GM12878 (cell line): ENCODE data around the gene OTOG. TPM values are rescaled to one million over a fixed set of nuclear protein-coding genes. Genes with fewer than 3 reads are reported as not detected.

Source experiments
- ATAC-seq: fragments of 200-7000 bp; cut with Tn5 transposase; 3 replicates; pipeline ENCODE4 v1.9.1; 2020; ENCODE audit warnings: mild to moderate bottlenecking, moderate library complexity
- BruUV-seq: library from RNA; stranded (reverse); fragments of 400-500 nt; replicated peaks from 2 replicates; lab custom pipeline; 2021; lab: Mats Ljungman, UMichigan
- CTCF ChIA-PET: fragments of 300-600 bp; sonication (Branson Sonifier 250); formaldehyde crosslinking; extraction: SDS; loops from one replicate; lab custom pipeline; 2021; ENCODE audit warnings: inconsistent platforms; lab: Yijun Ruan, JAX
- POLR2A ChIA-PET: fragments of 350-600 bp; formaldehyde crosslinking; extraction: SDS; loops from one replicate; lab custom pipeline; 2021; ENCODE audit warnings: inconsistent platforms; lab: Charles Lee
- RAD21 ChIA-PET: fragments of 300-600 bp; sonication (Branson Sonifier 250); formaldehyde crosslinking; loops from one replicate; lab custom pipeline; 2023; ENCODE audit warnings: antibody characterized with exemption; ENCODE audit not compliant: unreplicated experiment; lab: Charles Lee
- SMC1A ChIA-PET: fragments of 300-600 bp; sonication (Branson Sonifier 250); formaldehyde crosslinking; loops from one replicate; lab custom pipeline; 2023; ENCODE audit not compliant: unreplicated experiment, uncharacterized antibody; lab: Charles Lee
- DNase-seq: peaks from one replicate; pipeline ENCODE4 v3.0.0-alpha.2; 2011; ENCODE audit warnings: low read depth, low spot score
- FAIRE-seq: peaks from 3 replicates; lab custom pipeline; 2011; peaks lifted over from hg19 to GRCh38; lab: Jason Lieb, UNC
- H2AFZ ChIP-seq: 2 replicates; pipeline ENCODE4 v1.6.0; 2011; ENCODE audit warnings: low read depth, low read length, control low read depth; ENCODE audit not compliant: control insufficient read depth
- H3K27ac ChIP-seq: 2 replicates; pipeline ENCODE4 v1.5.1; 2011; ENCODE audit warnings: control low read depth; ENCODE audit not compliant: control insufficient read depth, insufficient read depth
- H3K27me3 ChIP-seq, 2 experiments: replicated peaks in 1 of 2; 2 replicates each; pipeline versions ENCODE4 v1.6.0 to v1.6.1; 2011; ENCODE audit warnings: low read length in 1 of 2; ENCODE audit not compliant: control insufficient read depth in 2 of 2, insufficient read depth in 2 of 2
- H3K36me3 ChIP-seq, 2 experiments: 2 replicates each; pipeline ENCODE4 v1.5.1; 2011; ENCODE audit warnings: low read length in 1 of 2; ENCODE audit not compliant: control insufficient read depth in 2 of 2, insufficient read depth in 2 of 2
- H3K4me1 ChIP-seq: 2 replicates; pipeline ENCODE4 v1.6.1; 2011; ENCODE audit warnings: mild to moderate bottlenecking, low read length, moderate library complexity, mixed read lengths; ENCODE audit not compliant: control insufficient read depth, insufficient read depth
- H3K4me2 ChIP-seq: 2 replicates; pipeline ENCODE4 v1.6.0; 2011; ENCODE audit warnings: control low read depth; ENCODE audit not compliant: control insufficient read depth, insufficient read depth
- H3K4me3 ChIP-seq: fragments of 200-600 bp; sonication (generic); 2 replicates; pipeline ENCODE4 v1.5.1; 2016
- H3K79me2 ChIP-seq: 2 replicates; pipeline ENCODE4 v1.6.0; 2011; ENCODE audit warnings: low read length; ENCODE audit not compliant: control insufficient read depth, insufficient read depth
- H3K9ac ChIP-seq: 2 replicates; pipeline ENCODE4 v1.8.0; 2011; ENCODE audit warnings: low read length, control low read depth, mixed read lengths; ENCODE audit not compliant: control insufficient read depth, insufficient read depth
- H3K9me3 ChIP-seq: replicated peaks from 3 replicates; pipeline ENCODE4 v1.5.1; 2011; ENCODE audit warnings: mild to moderate bottlenecking, low read length; ENCODE audit not compliant: control insufficient read depth, insufficient read depth
- H4K20me1 ChIP-seq: 2 replicates; pipeline ENCODE4 v1.6.0; 2011; ENCODE audit not compliant: control insufficient read depth, insufficient read depth
- ATF3 ChIP-seq: IDR thresholded peaks from 2 replicates; pipeline ENCODE4 v1.6.1; 2011; ENCODE audit warnings: low read depth, mild to moderate bottlenecking, low read length, moderate library complexity, borderline replicate concordance; ENCODE audit errors: extremely low read depth
- CEBPB ChIP-seq, 2 experiments: fragments of 150-350 bp in 1 of 2; IDR thresholded peaks; 2 replicates each; pipeline ENCODE4 v1.6.1; 2012 to 2014; ENCODE audit warnings: low read depth in 2 of 2, low read length in 2 of 2, borderline replicate concordance in 1 of 2, inconsistent platforms in 1 of 2
- HDGF ChIP-seq: fragments of 450-650 bp; IDR thresholded peaks from 2 replicates; pipeline ENCODE4 v1.6.1; 2016; ENCODE audit warnings: antibody characterized with exemption
- KAT2A ChIP-seq: conservative IDR thresholded peaks from 2 replicates; pipeline ENCODE4 v1.6.1; 2011; ENCODE audit warnings: low read depth, low read length; ENCODE audit not compliant: control insufficient read depth
- NFIC ChIP-seq: IDR thresholded peaks from 2 replicates; pipeline ENCODE4 v1.6.1; 2012; ENCODE audit warnings: low read depth, mild to moderate bottlenecking, inconsistent platforms, low read length, moderate library complexity
- NRF1 ChIP-seq: conservative IDR thresholded peaks from 2 replicates; pipeline ENCODE4 v1.6.1; 2011; ENCODE audit warnings: mild to moderate bottlenecking, low read depth, low read length, improper control_type of control experiment
- PAX5 ChIP-seq: IDR thresholded peaks from 2 replicates; pipeline ENCODE4 v1.6.1; 2011; ENCODE audit warnings: low read depth, low read length, borderline replicate concordance
- PML ChIP-seq: IDR thresholded peaks from 2 replicates; pipeline ENCODE4 v1.6.1; 2012; ENCODE audit warnings: low read length, inconsistent platforms
- SMAD5 ChIP-seq: IDR thresholded peaks from 2 replicates; pipeline ENCODE4 v1.6.1; 2016; ENCODE audit warnings: antibody characterized with exemption, low read depth
- ZNF217 ChIP-seq: fragments of 450-650 bp; IDR thresholded peaks from 2 replicates; pipeline ENCODE4 v1.6.1; 2017; ENCODE audit warnings: antibody characterized with exemption, mild to moderate bottlenecking
- ZNF24 ChIP-seq: fragments of 450-650 bp; IDR thresholded peaks from 2 replicates; pipeline ENCODE4 v1.6.1; 2017; ENCODE audit warnings: antibody characterized with exemption, mild to moderate bottlenecking
- WGBS: methylation state at CpG from one replicate; pipeline ENCODE4 v1.1.6; 2016; ENCODE audit warnings: low lambda C conversion rate; ENCODE audit not compliant: insufficient replicate concordance, insufficient coverage; ENCODE audit errors: missing lambda C conversion rate; 5-methylcytosine and 5-hydroxymethylcytosine counted together
- in situ Hi-C: fragments of 300-500 bp; cut with MboI; formaldehyde crosslinking; loops from 9 replicates; pipeline ENCODE4 v1.14.3; 2018; ENCODE audit warnings: mixed read lengths
- intact Hi-C: fragments of 100-400 bp; cut with micrococcal nuclease; formaldehyde crosslinking; loops from one replicate; pipeline ENCODE4 v1.14.2; 2022; ENCODE audit not compliant: unreplicated experiment
- polyA plus RNA-seq, 11 experiments: library from polyadenylated mRNA; depleted of rRNA in 4 of 11; unstranded in 6 of 11; stranded (reverse) in 5 of 11; fragments of >200 nt; fragmentation: Nextera tagmentation in 4 of 11; fragmentation: Illumina TruSeq in 1 of 11; extraction: Ambion mirVana in 4 of 11; extraction: Trizol in 1 of 11; gene quantifications; 1 replicate in 1 of 11; 2 replicates in 10 of 11; pipeline versions ENCODE4 v1.2.1 to v1.2.3, GENCODE V29; 2011 to 2016; ENCODE audit warnings: inconsistent platforms in 2 of 11, missing spikeins in 2 of 11, low read depth in 1 of 11
- total RNA-seq, 4 experiments: library from RNA; depleted of rRNA in 3 of 4; stranded (reverse); fragments of >200 nt in 3 of 4; fragmentation: Illumina TruSeq in 1 of 4; extraction: Trizol in 1 of 4; gene quantifications; 2 replicates each; pipeline versions ENCODE4 v1.2.1 to v1.2.3, GENCODE V29; 2013 to 2021

OTOG gene
- total and polyA plus RNA-seq, 10 of the 15 experiments (the other 5 are each of a cell fraction or from before 2014, with no cell fraction given) = not detected

- TF ChIP-seq CEBPB (IDR thresholded peaks at IDR 0.05; ENCODE audit: borderline replicate concordance in 1 of 2, low read depth in 2 of 2, low read length in 2 of 2) (no peak), ZNF217 (no peak), PAX5 (no peak), HDGF (no peak), PML (no peak), NFIC (no peak), ATF3 (no peak), SMAD5 (no peak), NRF1 (no peak), ZNF24 (no peak)
- TF ChIP-seq, all 136 proteins: peak for 0
Measured at GRCh38 chr11:17512101-17512500, 35.0 kb upstream of the OTOG start (continued).

- intact Hi-C loops = no loop called here
- H2AFZ ChIP-seq = no peak overlapping the region
- FAIRE-seq = no peak
- 0% methylated on average over 1 of the region's 1 CpG for WGBS
- DNase-seq = no peak
- in situ Hi-C loops = no loop called here
- CTCF ChIA-PET = interaction anchor here (2.3 kb wide), 1 partner anchor 14 kb away, joined by 11 read pairs; no protein-coding TSS in a partner anchor
- no peaks in the 10 kb centered on the region for H3K79me2 ChIP-seq
- no peak overlapping the region for H3K4me2 ChIP-seq
- RAD21 ChIA-PET = no interaction called here
- H3K27me3 ChIP-seq = peaks cover 0 to 2% of the 10 kb centered on the region in 2 experiments; a peak in 3 of 4 replicates
- no peak overlapping the region for H3K27ac ChIP-seq
- no peak for TF ChIP-seq KAT2A
- BruUV-seq = no TSS peak
- no peaks in the 10 kb centered on the region for H3K36me3 ChIP-seq
- no peak overlapping the region for H3K4me3 ChIP-seq
- no peaks in the 10 kb centered on the region for H3K4me1 ChIP-seq
- no peaks in the 10 kb centered on the region for H3K9me3 ChIP-seq
- POLR2A ChIA-PET = no interaction called here
- no peak overlapping the region for H3K9ac ChIP-seq
- no peaks in the 10 kb centered on the region; the same call in 1 of the 2 replicates for H4K20me1 ChIP-seq
- no peak for ATAC-seq
- SMC1A ChIA-PET = interaction anchor here (1.6 kb wide), 1 partner anchor 14 kb away, joined by 6 read pairs; no protein-coding TSS in a partner anchor
Measured at GRCh38 chr11:17513853-17514252, 33.2 kb upstream of the OTOG start.
